Measurements from ENCODE around the gene CRHR2. TPM values are rescaled to one million over a fixed set of nuclear protein-coding genes. Genes with fewer than 3 reads are reported as not detected.
"Not testable (repeated sequence)": the region's sequence is repeated elsewhere in the genome, so short reads cannot be mapped to it uniquely, and the experiment has no call there.

The CRHR2 gene
- total RNA-seq, 4 donors from 2014 or later: 0.39 to 0.45 TPM; not detected in 2

DNA sequence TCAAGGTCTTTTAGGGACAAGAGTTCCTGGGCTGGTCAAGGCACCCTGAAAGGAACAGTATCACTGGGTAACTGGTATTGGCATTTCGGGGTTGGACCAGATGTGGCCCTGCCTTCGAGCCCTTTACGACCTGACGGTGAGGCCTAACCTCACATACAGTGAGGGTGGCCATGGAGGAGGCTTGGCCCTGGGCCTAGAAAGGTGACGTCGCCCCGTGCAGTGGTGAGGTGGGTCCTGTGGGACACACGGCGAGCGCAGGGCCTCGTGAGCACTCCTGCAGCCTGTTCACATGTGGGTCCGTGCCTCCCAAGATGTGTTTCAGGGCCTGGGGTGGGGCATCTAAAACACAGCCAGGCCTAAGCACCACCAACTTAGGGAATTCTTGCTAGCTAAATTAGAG is 36.1 kb downstream of the CRHR2 start:
- intact Hi-C loops (cut with DNase I): no loop called here
- no peak for TF ChIP-seq POLR2A (IDR thresholded peaks at IDR 0.05)
- TF ChIP-seq, protein P1, sequence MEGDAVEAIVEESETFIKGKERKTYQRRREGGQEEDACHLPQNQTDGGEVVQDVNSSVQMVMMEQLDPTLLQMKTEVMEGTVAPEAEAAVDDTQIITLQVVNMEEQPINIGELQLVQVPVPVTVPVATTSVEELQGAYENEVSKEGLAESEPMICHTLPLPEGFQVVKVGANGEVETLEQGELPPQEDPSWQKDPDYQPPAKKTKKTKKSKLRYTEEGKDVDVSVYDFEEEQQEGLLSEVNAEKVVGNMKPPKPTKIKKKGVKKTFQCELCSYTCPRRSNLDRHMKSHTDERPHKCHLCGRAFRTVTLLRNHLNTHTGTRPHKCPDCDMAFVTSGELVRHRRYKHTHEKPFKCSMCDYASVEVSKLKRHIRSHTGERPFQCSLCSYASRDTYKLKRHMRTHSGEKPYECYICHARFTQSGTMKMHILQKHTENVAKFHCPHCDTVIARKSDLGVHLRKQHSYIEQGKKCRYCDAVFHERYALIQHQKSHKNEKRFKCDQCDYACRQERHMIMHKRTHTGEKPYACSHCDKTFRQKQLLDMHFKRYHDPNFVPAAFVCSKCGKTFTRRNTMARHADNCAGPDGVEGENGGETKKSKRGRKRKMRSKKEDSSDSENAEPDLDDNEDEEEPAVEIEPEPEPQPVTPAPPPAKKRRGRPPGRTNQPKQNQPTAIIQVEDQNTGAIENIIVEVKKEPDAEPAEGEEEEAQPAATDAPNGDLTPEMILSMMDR (IDR thresholded peaks at IDR 0.05): no peak
- H3K9me3 ChIP-seq: no peaks in the 10 kb centered on the region
- no peak overlapping the region for H3K4me3 ChIP-seq (replicated peaks in 1 of 3)
- H3K27me3 ChIP-seq: no peaks in the 10 kb centered on the region
- WGBS, 2 donors: 90 to 92% methylated on average over 9 to 11 of the region's 12 CpGs
- H3K27ac ChIP-seq: no peak overlapping the region
- DNase-seq: no peak
- H3K4me1 ChIP-seq: no peaks in the 10 kb centered on the region
- H3K36me3 ChIP-seq: no peaks in the 10 kb centered on the region

DNA sequence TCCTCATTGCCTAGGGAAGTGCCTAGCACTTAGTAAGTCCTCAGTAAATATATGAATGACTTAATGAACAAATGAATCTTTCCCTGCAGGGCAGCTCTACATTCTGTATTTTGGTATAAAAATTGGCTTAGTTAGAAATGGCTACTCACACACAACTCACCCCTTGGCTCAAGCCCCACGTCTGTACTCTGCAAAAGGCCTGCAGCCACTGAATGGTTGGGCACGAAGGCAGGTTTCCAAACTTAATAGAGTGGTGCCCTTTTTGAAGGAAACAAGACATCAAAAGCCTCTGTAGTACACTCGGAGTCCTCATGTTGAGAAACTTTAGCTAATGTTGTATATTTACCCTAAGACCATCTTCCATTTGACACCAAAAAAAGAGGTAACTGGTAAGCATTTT is 36.6 kb downstream of the CRHR2 start:
- no peaks in the 10 kb centered on the region for H3K4me1 ChIP-seq
- WGBS, 2 donors: 89 to 93% methylated on average over 3 of the region's 3 CpGs

DNA sequence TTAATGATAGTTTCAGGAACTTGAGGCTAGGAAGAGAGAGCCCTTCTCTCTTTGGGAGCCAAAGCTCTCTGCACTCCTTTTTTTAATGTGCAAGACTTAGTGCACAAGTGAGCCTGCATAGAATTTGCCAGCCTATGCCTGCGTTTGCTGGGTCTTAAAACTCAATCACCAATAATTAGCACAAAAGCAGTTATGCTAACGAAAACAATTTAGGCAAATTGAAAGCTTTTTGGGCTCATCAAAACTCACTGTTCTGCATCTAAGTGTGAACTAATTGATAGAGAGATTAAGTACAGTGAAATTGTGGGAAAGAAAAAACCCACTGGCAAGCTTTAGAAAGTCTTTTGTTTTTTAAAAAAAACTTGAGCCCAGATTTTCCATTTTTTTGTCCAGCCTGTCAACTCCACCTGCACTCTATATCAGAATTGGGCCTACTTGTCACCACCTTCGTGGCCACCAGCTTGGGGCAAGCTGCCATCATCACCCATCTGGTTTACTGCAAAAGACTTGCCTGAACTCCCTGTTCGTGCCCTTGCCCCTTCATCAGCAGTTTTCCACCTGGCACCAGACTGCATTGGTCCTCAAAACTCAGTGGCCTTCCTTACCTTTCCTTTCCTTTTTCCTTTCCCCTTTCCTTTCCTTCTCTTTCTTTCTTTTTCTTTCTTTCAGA is 37.8 kb downstream of the CRHR2 start:
- 94 to 95% methylated on average over 4 of the region's 4 CpGs for WGBS, 2 donors
- intact Hi-C loops (cut with DNase I): no loop called here
- Histone ChIP-seq H3K36me3 (no peaks in the 10 kb centered on the region), H3K4me3 (replicated peaks in 1 of 3) (no peak overlapping the region), H3K9me3 (no peaks in the 10 kb centered on the region), H3K27ac (no peak overlapping the region), H3K27me3 (no peaks in the 10 kb centered on the region), H3K4me1 (no peaks in the 10 kb centered on the region)
- DNase-seq: no peak
- TF ChIP-seq, protein P1 (IDR thresholded peaks at IDR 0.05): no peak
- no peak for TF ChIP-seq POLR2A (IDR thresholded peaks at IDR 0.05)

More for the DNA sequence above, 36.6 kb downstream of the CRHR2 start:
- intact Hi-C loops (cut with DNase I): no loop called here
- no peak for TF ChIP-seq POLR2A (IDR thresholded peaks at IDR 0.05)
- TF ChIP-seq, protein P1 (IDR thresholded peaks at IDR 0.05): no peak
- Histone ChIP-seq H3K36me3 (no peaks in the 10 kb centered on the region), H3K4me3 (replicated peaks in 1 of 3) (no peak overlapping the region), H3K27me3 (no peaks in the 10 kb centered on the region), H3K27ac (no peak overlapping the region), H3K9me3 (no peaks in the 10 kb centered on the region)
- no peak for DNase-seq

DNA sequence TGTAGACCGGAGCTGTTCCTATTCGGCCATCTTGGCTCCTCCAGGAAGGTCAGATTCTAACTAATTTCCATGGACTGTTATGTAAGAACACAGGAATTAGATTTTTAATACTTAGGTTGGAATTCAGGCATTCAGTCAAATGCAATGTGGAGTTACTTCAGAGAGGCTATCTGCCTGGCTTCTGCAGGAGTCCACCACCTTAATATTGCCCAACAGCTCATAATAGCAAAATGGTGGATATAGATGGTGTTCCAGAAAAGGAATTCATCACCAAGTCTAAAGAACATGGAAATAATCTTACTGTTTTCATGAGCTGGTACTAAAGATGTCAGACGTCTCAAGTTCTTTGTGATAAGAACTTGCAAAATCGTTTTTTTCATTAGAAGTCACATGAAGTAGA is 39.5 kb downstream of the CRHR2 start:
- intact Hi-C loops (cut with DNase I): no loop called here
- no peaks in the 10 kb centered on the region for H3K9me3 ChIP-seq
- 86 to 92% methylated on average over 4 of the region's 4 CpGs for WGBS, 2 donors

DNA sequence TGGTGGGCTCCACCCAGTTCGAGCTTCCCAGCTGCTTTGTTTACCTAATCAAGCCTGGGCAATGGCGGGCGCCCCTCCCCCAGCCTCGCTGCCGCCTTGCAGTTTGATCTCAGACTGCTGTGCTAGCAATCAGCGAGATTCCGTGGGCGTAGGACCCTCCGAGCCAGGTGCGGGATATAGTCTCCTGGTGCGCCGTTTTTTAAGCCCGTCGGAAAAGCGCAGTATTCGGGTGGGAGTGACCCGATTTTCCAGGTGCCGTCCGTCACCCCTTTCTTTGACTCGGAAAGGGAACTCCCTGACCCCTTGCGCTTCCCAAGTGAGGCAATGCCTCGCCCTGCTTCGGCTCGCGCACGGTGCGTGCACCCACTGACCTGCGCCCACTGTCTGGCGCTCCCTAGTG is 39.9 kb downstream of the CRHR2 start:
- H3K27me3 ChIP-seq; H3K36me3 ChIP-seq; H3K4me1 ChIP-seq; H3K27ac ChIP-seq; H3K4me3 ChIP-seq (replicated peaks in 1 of 3); intact Hi-C loops (cut with DNase I); DNase-seq; H3K9me3 ChIP-seq: not testable (repeated sequence)
- 60% methylated on average over 3 of the region's 29 CpGs; no CpG with 5 or more reads in 1 of the 2 donors for WGBS, 2 donors

More for the DNA sequence above, 39.5 kb downstream of the CRHR2 start:
- Histone ChIP-seq H3K4me3 (replicated peaks in 1 of 3) (no peak overlapping the region), H3K27me3 (no peaks in the 10 kb centered on the region), H3K4me1 (no peaks in the 10 kb centered on the region), H3K36me3 (no peaks in the 10 kb centered on the region), H3K27ac (no peak overlapping the region)
- no peak for TF ChIP-seq POLR2A (IDR thresholded peaks at IDR 0.05)
- TF ChIP-seq, protein P1 (IDR thresholded peaks at IDR 0.05): no peak
- no peak for DNase-seq
